Thyroid gland (tissue), 4 donors: ENCODE measurements around the gene NGDN. TPM values are rescaled to one million over a fixed set of nuclear protein-coding genes. Genes with fewer than 3 reads are reported as not detected.

Experiments used
- DNase-seq, 2 donors: peaks; one replicate each; pipeline ENCODE4 v3.0.0-alpha.2; 2019
- H3K27ac ChIP-seq, 3 donors: fragments of 200-600 bp; sonication (generic); 1 replicate in 2 of 3; 2 replicates in 1 of 3; pipeline ENCODE4 v1.5.1; 2016 to 2019; ENCODE audit warnings: mild to moderate bottlenecking in 1 of 3, moderate library complexity in 1 of 3
- H3K27me3 ChIP-seq: fragments of 200-600 bp; sonication (generic); one replicate; pipeline ENCODE4 v1.5.1; 2019
- H3K36me3 ChIP-seq, 2 donors: fragments of 200-600 bp; sonication (generic); one replicate each; pipeline ENCODE4 v1.5.1; 2016 to 2019
- H3K4me1 ChIP-seq, 2 donors: fragments of 200-600 bp; sonication (generic); one replicate each; pipeline ENCODE4 v1.5.1; 2017 to 2019
- H3K4me3 ChIP-seq, 3 donors: fragments of 200-600 bp; sonication (generic); replicated peaks in 1 of 3; 1 replicate in 2 of 3; 2 replicates in 1 of 3; pipeline ENCODE4 v1.5.1; 2016; ENCODE audit warnings: mild to moderate bottlenecking in 1 of 3
- H3K9me3 ChIP-seq: fragments of 200-600 bp; sonication (generic); one replicate; pipeline ENCODE4 v1.5.1; 2017
- POLR2A ChIP-seq, 2 donors: fragments of 450-650 bp; IDR thresholded peaks; one replicate each; pipeline ENCODE4 v1.6.1; 2017; ENCODE audit warnings: antibody characterized with exemption in 2 of 2, mild to moderate bottlenecking in 2 of 2, moderate library complexity in 1 of 2
- WGBS, 2 donors: methylation state at CpG; one replicate each; pipeline ENCODE4 v1.1.5; 2017; 5-methylcytosine and 5-hydroxymethylcytosine counted together
- intact Hi-C: fragments of 100-400 bp; cut with DNase I; formaldehyde crosslinking; loops from one replicate; pipeline ENCODE4 v1.15.1; 2023
- total RNA-seq, 4 donors: library from RNA; depleted of rRNA; stranded (reverse); fragments of >200 nt; gene quantifications; one replicate each; pipeline ENCODE4 v1.2.3, GENCODE V29; 2016
- TF ChIP-seq, protein P1 (sequence below), 6 experiments: fragments of 200-600 bp in 3 of 6; fragments of 450-650 bp in 3 of 6; sonication (generic) in 3 of 6; IDR thresholded peaks; one replicate each; pipeline ENCODE4 v1.5.1; 2016 to 2019; ENCODE audit warnings: antibody characterized with exemption in 6 of 6, mild to moderate bottlenecking in 2 of 6, inconsistent platforms in 1 of 6, moderate library complexity in 1 of 6

The NGDN gene
- total RNA-seq, 4 donors from 2014 or later = 31.3 to 51.1 (median 39.7) TPM

DNA sequence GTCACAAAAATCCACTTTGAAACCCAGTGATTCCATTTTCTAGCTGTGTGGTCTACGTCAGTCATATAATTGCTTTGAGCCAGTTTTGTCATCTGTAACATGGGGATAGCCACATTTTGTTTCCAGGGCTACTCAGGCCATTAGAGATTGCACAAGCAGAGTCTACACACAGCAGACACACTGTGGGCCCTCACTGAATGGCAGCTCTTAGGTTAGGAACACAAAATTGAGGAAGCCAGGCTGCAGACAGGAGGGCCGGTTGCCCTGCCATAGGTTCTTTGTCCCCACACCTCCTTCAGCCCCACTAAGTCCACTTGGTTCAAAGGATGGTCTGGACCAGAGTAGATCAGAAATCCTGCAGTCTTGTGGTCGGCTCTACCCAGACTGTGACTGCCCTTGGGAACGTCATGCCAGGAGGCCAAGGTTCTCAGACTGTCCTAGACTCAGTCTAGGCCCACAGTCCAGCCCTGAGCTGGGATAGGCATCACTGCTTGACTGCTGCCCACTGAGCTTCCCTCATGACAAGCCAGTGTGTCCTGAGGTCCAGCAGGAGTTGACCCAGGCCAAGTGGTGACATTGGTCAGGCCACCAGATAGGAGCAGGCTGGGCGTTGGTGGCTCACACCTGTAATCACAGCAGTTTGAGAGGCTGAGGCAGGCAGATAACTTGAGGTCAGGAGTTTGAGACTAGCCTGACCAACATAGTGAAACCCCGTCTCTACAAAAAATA lies 30.2 kb upstream of the NGDN start:
- intact Hi-C loops = no loop called here
- Histone ChIP-seq H3K36me3 (no peaks in the 10 kb centered on the region), H3K27me3 (no peaks in the 10 kb centered on the region), H3K4me1 (peaks cover 0 to 11% of the 10 kb centered on the region in 2 donors), H3K4me3 (no peak overlapping the region), H3K9me3 (no peaks in the 10 kb centered on the region), H3K27ac (no peak overlapping the region)
- TF ChIP-seq, protein P1, sequence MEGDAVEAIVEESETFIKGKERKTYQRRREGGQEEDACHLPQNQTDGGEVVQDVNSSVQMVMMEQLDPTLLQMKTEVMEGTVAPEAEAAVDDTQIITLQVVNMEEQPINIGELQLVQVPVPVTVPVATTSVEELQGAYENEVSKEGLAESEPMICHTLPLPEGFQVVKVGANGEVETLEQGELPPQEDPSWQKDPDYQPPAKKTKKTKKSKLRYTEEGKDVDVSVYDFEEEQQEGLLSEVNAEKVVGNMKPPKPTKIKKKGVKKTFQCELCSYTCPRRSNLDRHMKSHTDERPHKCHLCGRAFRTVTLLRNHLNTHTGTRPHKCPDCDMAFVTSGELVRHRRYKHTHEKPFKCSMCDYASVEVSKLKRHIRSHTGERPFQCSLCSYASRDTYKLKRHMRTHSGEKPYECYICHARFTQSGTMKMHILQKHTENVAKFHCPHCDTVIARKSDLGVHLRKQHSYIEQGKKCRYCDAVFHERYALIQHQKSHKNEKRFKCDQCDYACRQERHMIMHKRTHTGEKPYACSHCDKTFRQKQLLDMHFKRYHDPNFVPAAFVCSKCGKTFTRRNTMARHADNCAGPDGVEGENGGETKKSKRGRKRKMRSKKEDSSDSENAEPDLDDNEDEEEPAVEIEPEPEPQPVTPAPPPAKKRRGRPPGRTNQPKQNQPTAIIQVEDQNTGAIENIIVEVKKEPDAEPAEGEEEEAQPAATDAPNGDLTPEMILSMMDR (IDR thresholded peaks at IDR 0.05) = no peak
- no peak for TF ChIP-seq POLR2A (IDR thresholded peaks at IDR 0.05)
- DNase-seq = no peak
- WGBS, 2 donors = 91% methylated on average over 6 of the region's 6 CpGs

DNA sequence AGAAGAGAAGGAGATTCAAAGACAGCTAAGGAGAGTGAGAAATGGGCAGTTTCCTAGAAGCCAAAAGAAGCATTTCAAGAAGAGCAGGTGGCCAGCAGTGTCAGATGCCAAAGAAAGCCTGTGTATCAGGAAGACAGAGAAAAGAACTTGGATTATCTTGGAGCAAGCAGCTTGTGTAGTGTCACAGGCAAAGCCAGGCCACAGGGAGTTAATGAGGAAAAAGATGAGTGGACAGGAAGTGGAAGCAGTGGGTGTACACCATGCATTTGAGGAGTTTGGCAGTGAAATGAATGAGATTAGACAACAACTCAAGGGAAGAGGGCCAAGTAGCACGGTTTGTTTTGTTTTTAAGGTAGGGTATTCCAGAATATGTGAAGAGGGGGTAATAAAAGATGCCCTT lies 28.4 kb upstream of the NGDN start:
- TF ChIP-seq, protein P1 (IDR thresholded peaks at IDR 0.05) = no peak
- intact Hi-C loops = no loop called here
- H3K4me1 ChIP-seq = peaks cover 0 to 12% of the 10 kb centered on the region in 2 donors
- no peaks in the 10 kb centered on the region for H3K27me3 ChIP-seq
- DNase-seq = no peak
- H3K36me3 ChIP-seq = no peaks in the 10 kb centered on the region
- no peak overlapping the region for H3K27ac ChIP-seq
- no peaks in the 10 kb centered on the region for H3K9me3 ChIP-seq
- 2 to 6% methylated on average over 1 of the region's 1 CpG for WGBS, 2 donors
- no peak overlapping the region for H3K4me3 ChIP-seq

DNA sequence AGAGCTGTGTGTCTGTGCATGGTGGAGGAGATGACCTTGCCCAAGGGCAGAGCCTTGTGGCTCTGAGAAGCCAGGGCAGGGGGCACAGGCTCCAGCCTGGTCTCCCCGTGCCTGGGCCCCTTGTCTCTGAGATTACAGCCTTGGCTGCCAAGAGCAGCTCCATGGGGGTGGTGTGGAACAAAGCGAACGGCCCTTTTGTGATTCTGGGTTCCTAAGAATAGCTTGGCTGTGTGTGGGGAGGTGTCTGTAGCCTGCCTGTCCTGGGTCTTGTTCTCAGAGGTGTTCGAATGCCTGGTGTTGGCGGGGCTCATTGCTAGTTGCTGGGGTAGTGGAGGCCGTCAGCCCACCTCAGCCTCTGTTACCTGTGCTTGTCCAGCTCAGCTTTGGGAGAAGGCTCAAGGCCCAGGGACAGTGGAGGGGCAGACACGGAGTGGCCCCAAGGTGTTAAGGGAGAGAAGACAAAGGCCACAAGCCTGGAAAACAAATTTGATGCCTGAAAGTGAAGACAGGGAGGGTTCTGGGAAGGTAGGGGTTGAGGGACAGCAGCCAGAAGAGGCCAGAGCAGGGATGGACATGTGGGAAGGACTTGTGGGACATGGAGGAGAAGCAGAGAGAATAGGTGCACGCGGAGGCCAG lies 26.7 kb upstream of the NGDN start:
- intact Hi-C loops = no loop called here
- Histone ChIP-seq H3K9me3 (no peaks in the 10 kb centered on the region), H3K4me1 (peaks cover 11 to 17% of the 10 kb centered on the region in 2 donors), H3K27me3 (no peaks in the 10 kb centered on the region), H3K36me3 (no peaks in the 10 kb centered on the region), H3K27ac (no peak overlapping the region), H3K4me3 (no peak overlapping the region)
- 77 to 81% methylated on average over 9 of the region's 9 CpGs for WGBS, 2 donors
- no peak for DNase-seq
- TF ChIP-seq, protein P1 (IDR thresholded peaks at IDR 0.05) = no peak
- no peak for TF ChIP-seq POLR2A (IDR thresholded peaks at IDR 0.05)

DNA sequence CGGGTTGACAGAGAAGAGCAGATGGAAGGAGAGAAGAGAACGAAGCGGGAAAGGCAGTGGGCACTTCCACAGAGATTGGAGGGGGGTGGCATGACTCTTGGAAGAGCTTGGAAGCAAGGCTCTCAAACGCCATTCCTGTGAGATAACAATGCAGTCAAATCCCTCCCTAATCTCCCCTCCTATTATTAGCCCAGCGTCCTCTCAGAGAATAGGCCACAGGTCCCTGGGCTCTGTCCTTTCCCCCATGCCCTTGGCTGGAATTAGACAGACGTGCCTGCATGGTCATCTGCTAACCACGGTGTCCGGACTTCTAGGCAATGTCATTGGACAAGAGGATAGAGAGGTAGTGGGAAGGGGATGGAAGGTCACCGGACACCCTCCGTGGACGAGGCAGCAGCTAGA lies 26.1 kb upstream of the NGDN start:
- H3K27ac ChIP-seq = no peak overlapping the region
- no peaks in the 10 kb centered on the region for H3K36me3 ChIP-seq
- no peaks in the 10 kb centered on the region for H3K9me3 ChIP-seq
- WGBS, 2 donors = 83% methylated on average over 11 of the region's 11 CpGs
- no peak for TF ChIP-seq POLR2A (IDR thresholded peaks at IDR 0.05)
- TF ChIP-seq, protein P1 (IDR thresholded peaks at IDR 0.05) = no peak
- DNase-seq = no peak
- H3K4me1 ChIP-seq = peaks cover 17 to 22% of the 10 kb centered on the region in 2 donors
- no peaks in the 10 kb centered on the region for H3K27me3 ChIP-seq
- intact Hi-C loops = no loop called here
- no peak overlapping the region for H3K4me3 ChIP-seq

DNA sequence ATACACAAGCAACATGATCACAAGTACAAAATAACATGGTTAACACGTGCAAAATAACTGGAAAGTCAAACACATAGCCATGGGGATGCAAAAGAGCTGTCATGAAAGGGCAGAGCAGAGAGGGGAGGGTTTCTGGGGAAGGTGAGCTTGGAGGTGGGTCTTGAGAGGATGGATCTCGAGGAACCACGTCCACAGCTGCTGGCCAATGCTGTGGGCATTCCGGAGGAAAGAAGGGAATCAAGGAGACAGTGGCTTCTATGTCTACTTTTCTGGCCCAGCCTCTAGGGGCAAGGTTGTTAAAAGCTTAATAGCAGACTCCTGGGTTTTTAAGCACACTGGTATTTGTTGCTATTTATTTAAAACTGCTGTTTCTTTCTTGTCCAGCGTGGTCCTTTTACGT lies 25.6 kb upstream of the NGDN start:
- no peak for TF ChIP-seq POLR2A (IDR thresholded peaks at IDR 0.05)
- TF ChIP-seq, protein P1 (IDR thresholded peaks at IDR 0.05) = no peak

More for the DNA sequence above, 25.6 kb upstream of the NGDN start:
- Histone ChIP-seq H3K27me3 (no peaks in the 10 kb centered on the region), H3K4me3 (no peak overlapping the region), H3K27ac (no peak overlapping the region), H3K36me3 (no peaks in the 10 kb centered on the region), H3K9me3 (no peaks in the 10 kb centered on the region), H3K4me1 (peaks cover 19 to 24% of the 10 kb centered on the region in 2 donors)
- intact Hi-C loops = no loop called here
- DNase-seq = no peak
- WGBS, 2 donors = 77 to 81% methylated on average over 6 of the region's 6 CpGs
